ENCODE results near the gene TPST1.
"Not testable (repeated sequence)": the region's sequence is repeated elsewhere in the genome, so short reads cannot be mapped to it uniquely, and the experiment has no call there.

TPST1 gene

DNA sequence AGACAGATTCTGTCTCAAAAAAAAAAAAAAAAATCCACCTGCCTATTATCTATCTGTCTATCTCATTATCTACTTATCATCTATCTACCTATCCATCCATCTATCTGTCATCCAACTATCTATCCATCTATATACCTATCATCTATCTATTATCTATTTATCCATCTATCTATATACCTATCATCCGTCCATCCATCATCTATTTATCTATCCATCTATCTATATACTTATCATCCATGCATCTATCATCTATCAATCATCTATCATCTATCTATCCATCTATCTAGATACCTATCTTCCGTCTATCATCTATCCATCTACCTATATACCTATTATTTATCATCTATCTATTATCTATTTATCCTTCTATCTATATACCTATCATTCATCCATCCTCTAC, 16.5 kb upstream of the TPST1 start:
- no peak for DNase-seq (ENCODE audit: low read depth)

DNA sequence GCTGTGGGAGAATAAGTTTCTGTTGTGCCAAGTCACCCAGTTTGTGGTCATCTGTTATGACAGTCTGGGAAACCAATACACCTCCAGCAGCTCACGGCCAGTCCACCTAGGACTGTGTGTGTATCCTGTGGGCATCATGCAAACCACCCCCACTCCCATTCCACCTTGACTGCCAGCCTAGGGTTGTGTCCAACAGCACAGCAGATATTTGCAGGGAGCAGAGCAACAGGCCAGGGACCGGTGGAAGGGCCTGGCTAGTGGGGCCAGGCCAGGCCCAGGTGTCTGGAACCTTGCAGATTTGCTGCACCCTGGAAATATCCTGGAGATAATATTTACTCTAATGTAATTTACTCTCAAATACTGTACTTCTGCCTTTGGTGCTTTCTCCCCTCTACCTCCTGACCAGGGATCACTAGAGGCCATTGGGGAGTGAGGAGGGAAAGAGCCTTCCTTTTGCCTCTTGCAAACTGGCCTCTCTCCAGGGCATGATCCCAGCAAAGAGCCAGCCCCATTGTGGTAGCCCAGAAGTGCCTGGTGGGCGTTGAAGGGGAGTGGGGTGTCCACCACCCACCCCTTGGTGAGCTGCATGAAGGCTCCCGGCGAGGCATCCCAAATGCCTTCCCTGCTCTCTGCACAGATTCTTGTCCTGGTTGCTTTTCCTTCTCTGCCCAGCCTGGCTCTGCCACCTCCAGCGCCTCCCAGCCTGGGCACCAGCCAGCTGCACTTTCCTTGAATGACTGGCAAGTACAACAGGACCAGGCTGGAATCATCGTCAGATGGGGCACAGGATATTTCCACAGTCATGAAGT, 15.2 kb upstream of the TPST1 start:
- DNase-seq (ENCODE audit: low read depth), result no peak

DNA sequence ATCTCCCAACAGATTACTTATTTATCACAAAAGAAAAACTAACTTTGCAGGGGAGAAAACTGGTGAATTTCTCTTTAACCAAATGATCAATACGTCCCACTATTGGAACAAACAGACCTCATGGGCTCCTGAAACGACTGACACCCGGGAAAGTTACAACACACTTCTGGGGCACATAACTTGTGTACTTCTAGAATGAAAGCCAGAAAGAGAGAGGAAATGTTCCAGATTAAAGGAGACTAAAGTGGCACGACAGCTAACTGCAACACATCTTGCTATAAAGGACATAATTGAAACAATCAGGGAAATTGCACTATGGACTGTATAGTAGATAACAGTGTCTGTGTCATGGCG, 14.7 kb upstream of the TPST1 start:
- no peak for DNase-seq (ENCODE audit: low read depth)

DNA sequence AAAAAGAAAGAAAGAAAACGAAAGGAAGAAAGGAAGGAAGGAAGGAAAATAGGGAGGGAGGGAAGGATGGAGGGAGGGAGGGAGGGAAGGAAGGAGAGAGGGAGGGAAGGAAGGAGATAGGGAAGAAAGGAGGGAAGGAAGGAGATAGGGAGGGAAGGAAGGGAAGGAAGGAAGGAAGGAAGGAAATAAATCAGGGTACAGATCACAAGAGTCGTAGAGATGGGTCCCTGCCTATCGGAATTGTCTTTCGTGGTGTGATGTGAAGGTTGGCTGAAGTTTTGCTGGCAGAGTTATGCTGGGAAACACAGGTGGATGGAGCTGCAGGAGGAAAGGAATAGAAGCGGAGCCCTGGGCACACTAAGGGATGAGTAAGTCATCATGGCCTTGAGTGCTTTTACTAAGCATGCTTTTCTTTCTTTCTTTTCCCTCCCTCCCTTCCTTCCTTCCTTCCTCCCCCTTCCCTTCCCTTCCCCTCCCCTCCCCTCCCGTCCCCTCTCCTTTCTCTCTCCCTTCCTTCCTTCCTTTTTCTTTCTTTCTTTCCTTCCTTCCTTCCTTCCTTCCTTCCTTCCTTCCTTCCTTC, 11.9 kb upstream of the TPST1 start:
- no peak for DNase-seq (ENCODE audit: low read depth)

DNA sequence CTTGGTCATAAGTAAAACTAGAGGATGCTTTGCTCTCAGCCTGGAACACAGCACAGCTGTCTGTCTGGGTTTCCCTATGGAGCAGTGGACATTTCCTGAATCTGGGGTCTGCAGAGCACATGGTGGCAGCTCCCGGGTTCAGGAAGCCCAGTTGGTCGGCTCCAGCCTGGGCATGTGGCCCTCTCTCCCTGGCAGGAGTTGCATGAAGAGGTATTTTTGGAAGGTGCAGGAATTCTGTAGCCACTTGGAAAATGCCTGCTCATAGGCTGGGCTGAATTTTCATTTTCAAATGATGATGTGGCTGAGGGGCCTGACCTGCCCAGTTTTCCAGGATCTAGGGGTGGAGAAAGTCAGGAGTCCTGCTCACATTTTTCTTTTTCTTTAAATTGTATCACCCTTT, 6.7 kb upstream of the TPST1 start:
- no peak for DNase-seq (ENCODE audit: low read depth)

DNA sequence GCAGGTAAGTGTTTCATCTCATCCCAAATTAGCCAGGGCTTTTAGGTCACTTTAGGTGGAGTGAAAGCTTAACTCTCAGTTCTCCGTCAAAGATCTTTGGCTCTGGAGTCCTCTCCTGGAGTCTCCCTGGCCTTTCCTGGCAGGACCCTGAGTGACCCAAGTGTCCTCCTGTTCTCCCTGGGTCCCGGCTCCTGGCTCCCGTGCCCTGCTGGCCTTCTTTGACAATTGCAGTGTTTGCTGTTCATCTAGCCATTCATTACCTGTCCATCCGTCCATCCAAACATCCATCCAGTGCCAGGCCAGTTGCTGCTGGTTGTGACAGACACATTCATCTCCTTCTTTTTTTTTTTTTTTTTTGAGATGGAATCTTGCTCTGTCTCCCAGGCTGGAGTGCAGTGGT, 6.2 kb upstream of the TPST1 start:
- DNase-seq (ENCODE audit: low read depth), result no peak

DNA sequence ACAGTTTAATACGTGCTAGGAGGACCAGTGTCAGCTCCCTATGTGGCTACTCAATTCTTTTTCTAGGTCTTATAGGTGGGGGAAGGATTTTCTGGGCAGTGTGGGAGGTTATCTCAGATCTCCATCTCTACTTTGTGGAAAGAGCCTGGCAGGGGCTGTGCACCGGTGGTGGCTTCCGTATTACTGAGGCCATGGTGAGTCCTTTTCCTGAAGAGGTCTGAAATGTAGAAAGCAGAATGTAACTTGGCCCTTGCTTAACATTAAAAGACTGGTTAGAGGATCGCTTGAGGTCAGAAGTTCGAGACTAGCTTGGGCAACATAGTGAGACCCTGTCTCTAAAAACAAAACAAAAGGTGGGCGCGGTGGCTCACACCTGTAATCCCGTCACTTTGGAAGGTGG, 2.7 kb upstream of the TPST1 start:
- DNase-seq (ENCODE audit: low read depth), result no peak

DNA sequence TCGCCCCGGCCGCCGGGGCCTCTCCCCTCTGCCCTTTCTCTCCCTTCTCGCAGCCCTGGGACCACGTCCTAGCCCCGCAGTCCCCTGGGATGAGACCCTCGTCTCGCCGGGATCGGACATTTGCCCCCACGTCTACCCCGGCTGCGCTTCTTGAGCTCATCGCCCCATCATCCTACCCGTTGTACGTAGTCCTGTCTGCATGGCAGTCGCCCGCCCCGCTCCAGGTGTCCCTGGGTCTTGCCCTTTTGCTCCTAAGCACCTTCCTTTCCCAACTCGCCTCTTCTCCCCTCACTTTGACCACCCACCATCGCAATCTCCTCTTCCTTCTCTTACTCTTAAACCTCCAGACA, 582 bp downstream of the TPST1 start:
- DNase-seq (ENCODE audit: low read depth), result no peak

DNA sequence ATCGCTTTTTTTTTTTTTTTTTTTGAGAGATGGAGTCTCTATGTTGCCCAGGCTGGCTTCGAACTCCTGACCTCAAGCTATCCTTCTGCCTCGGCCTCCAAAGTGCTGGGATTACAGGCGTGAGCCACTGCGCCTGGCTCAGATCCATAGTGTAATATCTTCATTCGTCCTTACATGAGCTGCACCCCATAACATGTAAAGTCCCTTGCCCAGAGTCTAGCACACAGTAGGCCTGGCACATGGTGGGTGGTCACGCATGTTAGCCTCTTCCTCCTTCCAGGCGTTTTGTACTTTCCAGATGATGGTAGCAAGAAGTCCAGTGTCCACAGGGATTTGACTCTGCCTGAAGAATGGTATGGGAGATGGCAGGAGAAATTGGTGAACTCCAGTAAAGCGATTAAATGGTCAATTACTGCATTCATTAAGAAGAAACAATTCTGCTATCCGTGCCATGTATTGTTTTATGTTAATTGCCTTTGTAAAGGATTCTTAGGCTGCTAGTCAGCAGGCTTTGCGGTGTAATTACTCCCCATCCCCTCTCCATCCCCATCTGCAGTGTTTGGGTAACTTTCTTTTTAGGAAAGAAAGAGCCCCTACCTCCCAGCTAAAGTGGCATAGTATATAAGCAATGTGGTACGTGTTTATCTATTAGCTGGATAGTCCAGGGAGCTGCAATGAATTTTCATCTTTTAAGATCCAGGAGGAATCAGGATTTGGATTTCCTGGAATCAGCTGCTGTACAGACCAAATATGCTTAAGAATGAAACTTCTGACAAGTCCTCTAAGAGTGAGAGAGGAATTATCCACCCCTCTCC, 1.2 kb downstream of the TPST1 start:
- no peak for DNase-seq (ENCODE audit: low read depth)

DNA sequence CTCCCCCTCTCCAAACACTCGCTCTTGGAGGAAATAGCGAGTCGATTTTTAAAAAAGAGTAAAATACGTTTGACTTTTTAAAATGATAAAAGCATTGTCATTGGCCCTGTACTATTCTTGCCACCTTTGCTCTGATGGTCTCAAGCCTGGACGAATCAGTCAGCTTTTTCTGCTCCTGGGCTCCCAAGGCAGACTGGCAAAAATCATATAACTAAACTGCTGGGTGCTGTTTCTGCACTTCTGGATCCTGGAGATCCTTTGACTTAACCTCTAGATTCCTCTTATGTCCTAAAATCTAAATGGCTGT, 1.8 kb downstream of the TPST1 start:
- no peak for DNase-seq (ENCODE audit: low read depth)

DNA sequence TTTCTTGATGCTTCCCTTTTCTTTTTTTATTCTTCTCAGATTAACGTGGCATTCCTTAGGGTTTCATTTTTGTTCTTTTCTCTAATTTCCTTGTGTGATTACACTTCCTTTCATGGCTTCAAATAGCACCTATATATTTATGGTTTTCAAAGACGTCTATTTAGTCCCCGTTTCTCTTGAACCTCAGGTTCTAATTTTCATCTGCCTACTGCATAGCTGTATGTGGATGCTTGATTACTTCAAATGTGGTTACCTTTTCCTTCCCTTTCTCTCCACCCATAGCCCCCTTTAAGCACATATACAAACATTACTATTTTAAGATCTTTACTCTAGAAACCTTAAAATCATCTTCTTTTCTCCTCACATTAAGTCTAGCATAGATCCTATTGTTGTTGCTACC, 2.4 kb downstream of the TPST1 start:
- DNase-seq (ENCODE audit: low read depth), result no peak

DNA sequence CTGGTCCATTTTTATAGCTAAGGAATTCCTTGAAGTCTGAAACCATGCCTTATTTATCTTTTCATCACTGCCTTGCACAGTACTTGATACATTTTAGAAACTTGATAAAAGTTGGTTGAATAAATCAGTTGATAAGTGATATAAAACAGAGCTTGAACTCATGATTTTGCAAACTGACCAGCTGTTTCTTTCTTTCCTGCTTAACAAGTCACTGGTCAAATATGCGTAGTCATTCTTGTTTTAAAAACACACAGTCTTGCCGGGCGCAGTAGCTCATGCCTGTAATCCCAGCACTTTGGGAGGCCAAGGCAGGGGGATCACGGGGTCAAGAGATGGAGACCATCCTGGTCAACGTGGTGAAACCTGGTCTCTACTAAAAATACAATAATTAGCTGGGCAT, 6.3 kb downstream of the TPST1 start:
- DNase-seq (ENCODE audit: low read depth), result no peak

DNA sequence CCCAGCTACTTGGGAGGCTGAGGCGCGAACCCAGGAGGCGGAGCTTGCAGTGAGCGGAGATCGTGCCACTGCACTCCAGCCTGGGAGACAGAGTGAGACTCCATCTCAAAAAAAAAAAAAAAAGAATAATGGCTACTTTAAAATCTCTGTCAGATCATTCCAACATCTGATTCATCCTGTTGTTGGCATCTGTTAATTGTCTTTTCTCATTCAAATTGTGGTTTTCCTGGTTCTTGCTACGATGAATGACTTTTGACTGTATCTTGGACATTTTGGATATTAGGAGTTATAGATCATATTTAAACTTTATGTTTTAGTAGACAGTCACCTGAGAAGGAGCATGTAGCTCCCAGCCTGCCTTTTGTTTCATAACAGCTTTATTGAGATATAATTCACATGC, 8.5 kb downstream of the TPST1 start:
- peak; percentile 35 for DNase-seq (ENCODE audit: low read depth)

DNA sequence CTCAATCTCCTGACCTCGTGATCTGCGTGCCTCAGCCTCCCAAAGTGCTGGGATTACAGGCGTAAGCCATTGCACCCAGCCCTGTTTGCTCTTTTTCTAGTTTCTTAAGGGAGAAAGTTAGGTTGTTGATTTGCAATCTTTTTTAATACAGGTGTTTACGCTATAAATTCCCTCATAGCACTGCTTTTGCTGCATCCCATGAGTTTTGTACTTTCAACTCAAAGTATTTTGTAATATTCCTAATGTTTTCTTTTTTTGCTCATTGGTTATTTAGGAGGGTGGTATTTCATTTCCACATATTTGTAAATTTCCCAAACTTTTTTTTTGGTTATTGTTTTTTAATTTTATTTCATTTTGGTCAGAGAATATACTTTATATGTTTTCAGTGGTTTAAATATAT, 11.6 kb downstream of the TPST1 start:
- DNase-seq (ENCODE audit: low read depth), result no peak

DNA sequence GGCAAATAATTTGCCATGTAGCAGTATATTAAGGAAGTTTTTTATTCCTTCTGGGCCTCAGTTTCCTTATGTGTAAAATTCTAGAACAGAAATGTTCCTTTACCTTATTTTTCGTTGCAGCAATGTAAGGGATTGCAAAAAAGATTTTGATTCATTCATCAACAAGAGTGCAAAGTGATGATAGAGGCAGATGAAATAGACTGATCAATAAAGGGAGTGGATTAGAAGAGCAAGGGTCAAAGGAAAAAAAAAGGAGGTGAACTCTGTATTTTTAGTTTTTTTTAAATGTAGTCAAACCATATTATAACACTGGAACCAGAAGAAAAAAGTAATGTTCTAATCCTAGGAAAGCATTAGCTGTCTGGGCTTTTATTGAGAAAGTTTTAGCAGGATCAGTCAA, 14.7 kb downstream of the TPST1 start:
- DNase-seq (ENCODE audit: low read depth), result no peak

DNA sequence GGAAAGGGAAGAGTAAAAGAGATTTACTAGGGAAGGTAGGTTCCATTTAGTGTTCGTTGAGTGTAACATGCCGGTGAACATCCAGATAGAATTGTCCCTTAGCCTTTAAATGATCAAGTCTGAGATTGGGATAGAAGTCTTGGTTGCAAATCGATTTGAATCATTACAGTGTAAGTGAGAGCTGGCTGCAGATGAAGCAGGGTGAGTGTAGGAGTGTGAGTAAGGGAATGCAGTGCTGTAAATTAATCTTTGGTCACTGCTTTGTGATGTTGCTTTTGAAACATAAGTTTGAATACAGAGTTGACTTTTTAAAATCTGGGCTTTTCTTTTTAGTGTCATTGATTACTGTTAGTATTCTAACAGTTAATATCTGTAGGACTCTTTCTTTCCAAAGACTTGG, 16.3 kb downstream of the TPST1 start:
- DNase-seq (ENCODE audit: low read depth), result no peak

DNA sequence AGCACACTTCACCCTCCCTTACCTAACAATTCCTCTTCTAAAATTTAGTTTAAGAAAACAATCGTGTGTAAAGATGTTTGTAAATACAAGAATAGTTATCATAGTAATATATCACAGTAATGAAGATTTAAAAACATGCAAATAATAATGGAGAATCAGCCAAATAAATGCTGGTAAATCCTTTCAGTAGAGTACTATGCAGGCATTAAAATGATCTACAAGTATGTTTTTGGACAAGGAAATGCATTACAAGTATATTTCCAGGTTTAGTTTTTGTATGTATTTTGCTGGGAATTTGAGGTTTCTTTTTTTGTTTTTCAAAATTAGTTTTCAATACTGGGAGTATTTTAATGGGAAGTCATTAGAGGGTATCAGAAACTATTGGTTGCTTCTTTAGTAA, 22.7 kb downstream of the TPST1 start:
- no peak for DNase-seq (ENCODE audit: low read depth)

DNA sequence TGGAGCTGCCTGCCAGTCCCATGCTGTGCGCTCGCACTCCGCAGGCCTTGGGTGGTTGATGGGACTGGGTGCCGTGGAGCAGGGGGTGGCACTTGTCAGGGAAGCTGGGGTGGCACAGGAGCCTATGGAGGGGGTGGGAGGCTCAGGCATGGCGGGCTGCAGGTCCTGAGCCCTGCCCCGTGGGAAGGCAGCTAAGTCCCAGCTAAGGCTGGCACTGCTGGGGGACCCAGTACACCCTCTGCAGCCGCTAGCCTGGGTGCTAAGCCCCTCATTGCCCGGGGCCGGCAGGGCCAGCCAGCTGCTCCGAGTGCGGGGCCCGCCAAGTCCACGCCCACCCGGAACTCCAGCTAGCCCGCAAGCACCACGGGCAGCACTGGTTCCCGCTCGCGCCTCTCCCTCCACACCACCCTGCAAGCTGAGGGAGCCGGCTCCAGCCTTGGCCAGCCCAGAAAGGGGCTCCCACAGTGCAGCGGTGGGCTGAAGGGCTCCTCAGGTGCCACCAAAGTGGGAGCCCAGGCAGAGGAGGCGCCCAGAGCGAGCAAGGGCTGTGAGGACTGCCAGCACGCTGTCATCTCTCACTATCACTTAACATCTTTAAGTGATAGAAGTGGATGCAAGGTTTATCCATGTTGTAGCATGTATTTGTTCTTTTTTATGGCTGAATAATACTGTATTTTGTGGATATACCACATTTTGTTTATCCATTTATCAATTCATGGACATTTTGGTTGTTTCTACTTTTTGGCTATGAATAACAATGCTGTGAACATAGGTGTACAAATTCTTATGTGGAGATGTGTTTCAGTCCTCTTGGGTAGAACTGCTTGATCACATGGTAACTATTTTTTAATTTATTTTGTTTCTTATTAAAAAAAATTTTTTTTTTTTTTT, 26.4 kb downstream of the TPST1 start:
- not testable (repeated sequence) for DNase-seq (ENCODE audit: low read depth)

DNA sequence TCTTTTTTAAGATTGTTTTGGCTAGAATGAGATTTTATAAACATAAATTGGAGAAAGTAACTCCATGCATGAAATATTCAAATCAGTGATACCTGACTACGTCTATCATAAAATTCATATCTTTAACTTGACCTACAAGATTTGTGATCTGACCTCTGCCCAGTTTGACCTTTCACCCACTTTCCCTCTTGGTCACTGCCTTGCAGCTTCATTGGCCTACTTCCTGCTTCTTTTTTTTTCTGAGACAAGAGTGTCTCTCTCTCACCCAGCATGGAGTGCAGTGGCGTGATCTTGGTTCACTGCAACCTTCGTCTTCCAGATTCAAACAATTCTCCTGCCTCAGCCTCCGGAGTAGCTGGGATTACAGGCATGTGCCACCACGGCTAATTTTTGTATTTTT, 28.5 kb downstream of the TPST1 start:
- no peak for DNase-seq (ENCODE audit: low read depth)

DNA sequence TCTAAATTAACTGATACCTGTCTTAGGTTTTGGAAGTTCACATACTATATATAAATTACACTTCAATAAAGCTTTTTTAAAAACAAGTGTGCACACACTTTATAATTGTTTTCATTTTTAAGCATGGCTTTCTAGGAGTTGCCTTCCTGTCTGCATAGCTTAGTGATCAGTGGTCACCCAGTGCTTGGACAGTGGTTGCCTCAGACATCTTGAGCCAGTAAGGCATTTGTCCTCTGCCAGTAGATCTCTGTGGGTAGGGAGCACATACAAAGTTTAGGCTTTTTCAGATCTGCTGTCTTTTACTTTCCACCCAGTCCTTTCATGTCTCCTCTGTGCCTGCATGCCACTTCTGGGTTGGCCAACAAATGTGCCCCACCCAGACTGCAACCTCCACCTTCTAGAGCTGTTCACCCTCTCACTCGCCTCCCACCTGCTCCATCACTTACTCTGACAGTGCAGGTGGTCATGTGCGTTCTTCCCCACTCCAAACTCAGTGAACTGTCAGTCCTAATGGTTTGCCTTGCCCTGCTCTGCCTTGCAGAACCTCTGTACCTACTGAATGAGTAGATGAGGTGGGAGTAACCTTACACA, 31.7 kb downstream of the TPST1 start:
- no peak for DNase-seq (ENCODE audit: low read depth)

DNA sequence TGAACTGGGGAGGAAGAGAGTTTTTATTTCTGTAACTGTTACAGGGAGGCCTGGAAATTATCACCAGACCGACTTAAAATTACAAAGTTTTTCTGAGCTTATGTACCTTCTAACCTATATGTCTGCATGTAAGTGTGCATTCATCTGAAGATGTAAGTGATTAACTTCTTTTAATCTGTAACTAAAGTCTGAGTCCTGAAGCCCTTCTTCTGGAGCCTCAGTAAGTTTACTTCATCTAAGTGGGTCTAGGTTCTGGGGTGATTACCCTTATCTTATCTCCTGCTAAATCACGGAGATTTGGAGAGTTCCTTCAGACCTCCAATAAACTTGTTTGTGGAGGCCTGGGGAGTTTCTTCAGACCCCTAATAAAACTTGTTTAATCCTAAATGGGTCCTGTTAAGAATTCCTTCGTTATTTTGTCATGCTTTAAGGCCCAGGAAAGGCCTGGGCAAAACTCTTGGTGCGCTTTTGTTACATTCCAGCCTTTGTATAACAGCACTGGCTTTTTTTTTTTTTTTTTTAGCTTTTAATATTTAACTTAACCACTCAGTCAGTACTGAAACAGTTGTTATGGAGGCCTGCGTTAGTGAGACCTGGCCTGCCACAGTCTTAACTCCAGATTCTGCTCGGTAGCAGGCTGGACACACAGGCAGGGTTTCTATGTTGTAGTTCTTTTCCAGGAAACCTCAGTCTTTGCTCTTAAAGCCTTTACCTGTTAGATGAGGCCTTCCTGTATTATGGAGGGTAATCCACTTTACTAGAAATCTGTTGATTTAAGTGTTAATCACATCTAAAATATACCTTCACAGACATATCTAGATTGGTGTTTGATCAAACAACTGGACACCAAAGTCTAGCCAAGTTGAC, 33.0 kb downstream of the TPST1 start:
- no peak for DNase-seq (ENCODE audit: low read depth)

All from stromal cell of bone marrow (primary cell).